Kidney (tissue), 14 donors: ENCODE results near the gene KLF13. TPM values are rescaled to one million over a fixed set of nuclear protein-coding genes. Genes with fewer than 3 reads are reported as not detected.

Source experiments
- DNase-seq, 5 donors: peaks; one replicate each; pipeline ENCODE4 v3.0.0-alpha.2; 2013 to 2020
- FAIRE-seq: peaks from 2 replicates; lab custom pipeline; 2012; peaks lifted over from hg19 to GRCh38; lab: Jason Lieb, UNC
- H3K27ac ChIP-seq, 2 donors: one replicate each; pipeline ENCODE4 v1.7.0; 2013; ENCODE audit warnings: low read depth in 2 of 2, low read length in 2 of 2, inconsistent platforms in 1 of 2
- H3K27me3 ChIP-seq: one replicate; pipeline ENCODE4 v1.7.1; 2013; ENCODE audit warnings: low read length, inconsistent platforms; ENCODE audit not compliant: control insufficient read depth, insufficient read depth
- H3K36me3 ChIP-seq, 3 donors: one replicate each; pipeline versions ENCODE4 v1.7.0 to v1.7.1; 2013; ENCODE audit warnings: low read length in 3 of 3, control low read depth in 1 of 3, inconsistent platforms in 1 of 3; ENCODE audit not compliant: insufficient read depth in 3 of 3, control insufficient read depth in 2 of 3
- H3K4me1 ChIP-seq, 3 donors: one replicate each; pipeline versions ENCODE4 v1.7.0 to v1.7.1; 2013; ENCODE audit warnings: low read length in 3 of 3, inconsistent platforms in 1 of 3, low read depth in 1 of 3; ENCODE audit not compliant: control insufficient read depth in 2 of 3, insufficient read depth in 2 of 3
- H3K4me3 ChIP-seq, 3 donors: one replicate each; pipeline versions ENCODE4 v1.7.0 to v1.8.1; 2013; ENCODE audit warnings: low read length in 3 of 3, control low read depth in 1 of 3, inconsistent platforms in 1 of 3
- H3K9ac ChIP-seq, 3 donors: one replicate each; pipeline versions ENCODE4 v1.7.0 to v1.7.1; 2013; ENCODE audit warnings: low read length in 3 of 3, control low read depth in 1 of 3, inconsistent platforms in 1 of 3
- H3K9me3 ChIP-seq, 3 donors: one replicate each; pipeline versions ENCODE4 v1.7.0 to v1.7.1; 2013; ENCODE audit warnings: low read length in 3 of 3, control low read depth in 1 of 3, inconsistent platforms in 1 of 3; ENCODE audit not compliant: control insufficient read depth in 2 of 3, insufficient read depth in 1 of 3
- intact Hi-C: fragments of 100-400 bp; cut with DNase I; formaldehyde crosslinking; loops from one replicate; pipeline ENCODE4 v1.11.1; 2022
- polyA plus RNA-seq: library from polyadenylated mRNA; stranded (reverse); fragments of 350-450 nt; fragmentation: Illumina TruSeq; extraction: RNeasy Lipid Tissue Mini Kit (QIAGEN cat#74804); gene quantifications from one replicate; pipeline ENCODE4 v1.2.3, GENCODE V29; 2014; ENCODE audit warnings: low read depth, low replicate concordance; ENCODE audit not compliant: insufficient read depth
- total RNA-seq: library from RNA; stranded (reverse); fragmentation: NEBNext Ultra II Directional; extraction: Animal tissue kit (Norgen Biotek cat#: 25700); gene quantifications from one replicate; pipeline ENCODE4 v1.2.1, GENCODE V29; 2021
- TF ChIP-seq, protein P1 (sequence below): IDR thresholded peaks from 3 replicates; pipeline ENCODE4 v1.5.1; 2012; ENCODE audit warnings: mild to moderate bottlenecking, moderate library complexity, borderline replicate concordance; ENCODE audit not compliant: insufficient read depth; ENCODE audit errors: extremely low read depth
- donor health status: control.
- donor health status: control.
- donor health status: control.
- donor health status: control.
- donor health status: control.
- donor health status: DM: yes; HTN: yes; CAD: no.
- donor health status: Normal renal cell carcinoma (clear cell type).

Gene KLF13
- total and polyA plus RNA-seq, 2 donors from 2014 or later: 55.5 to 123 TPM

DNA sequence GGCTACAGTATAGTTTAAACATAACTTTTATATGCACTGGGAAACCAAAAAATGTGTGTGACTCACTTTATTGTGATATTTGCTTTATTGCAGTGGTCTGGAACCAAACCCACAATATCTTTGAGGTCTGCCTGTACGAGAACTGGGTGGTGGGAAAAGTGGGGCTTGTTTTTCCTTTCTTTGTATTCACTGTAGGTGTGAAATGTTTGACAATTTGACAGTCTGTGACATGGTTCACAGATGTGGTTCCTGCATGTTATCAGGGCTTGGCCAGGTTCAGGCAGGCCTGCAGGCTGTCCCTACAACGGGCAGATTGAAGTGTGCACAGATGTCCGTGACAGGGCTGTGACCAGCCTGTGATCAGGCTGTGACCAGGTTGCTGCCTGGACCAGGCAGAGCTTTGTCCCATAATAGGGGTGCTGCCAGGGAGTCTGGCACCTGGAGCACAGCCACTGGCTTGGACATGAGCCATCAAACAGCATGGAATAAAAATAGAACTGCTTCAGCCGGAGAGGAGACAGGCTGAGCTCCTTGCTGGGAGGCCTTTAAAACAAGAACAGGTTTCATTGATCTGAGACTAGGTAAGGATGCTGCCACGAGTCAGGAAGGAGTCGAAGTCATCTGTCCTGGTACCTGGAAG, 61.0 kb downstream of the KLF13 start:
- no peak overlapping the region for H3K9ac ChIP-seq
- H3K36me3 ChIP-seq: no peaks in the 10 kb centered on the region
- intact Hi-C loops: no loop called here
- H3K4me3 ChIP-seq: no peak overlapping the region
- H3K27ac ChIP-seq: peak overlapping the region in 1 of 2 donors; percentile 48
- peak in 1 of 5 donors; percentile 63 for DNase-seq
- H3K27me3 ChIP-seq: no peaks in the 10 kb centered on the region
- no peak for FAIRE-seq
- TF ChIP-seq, protein P1, sequence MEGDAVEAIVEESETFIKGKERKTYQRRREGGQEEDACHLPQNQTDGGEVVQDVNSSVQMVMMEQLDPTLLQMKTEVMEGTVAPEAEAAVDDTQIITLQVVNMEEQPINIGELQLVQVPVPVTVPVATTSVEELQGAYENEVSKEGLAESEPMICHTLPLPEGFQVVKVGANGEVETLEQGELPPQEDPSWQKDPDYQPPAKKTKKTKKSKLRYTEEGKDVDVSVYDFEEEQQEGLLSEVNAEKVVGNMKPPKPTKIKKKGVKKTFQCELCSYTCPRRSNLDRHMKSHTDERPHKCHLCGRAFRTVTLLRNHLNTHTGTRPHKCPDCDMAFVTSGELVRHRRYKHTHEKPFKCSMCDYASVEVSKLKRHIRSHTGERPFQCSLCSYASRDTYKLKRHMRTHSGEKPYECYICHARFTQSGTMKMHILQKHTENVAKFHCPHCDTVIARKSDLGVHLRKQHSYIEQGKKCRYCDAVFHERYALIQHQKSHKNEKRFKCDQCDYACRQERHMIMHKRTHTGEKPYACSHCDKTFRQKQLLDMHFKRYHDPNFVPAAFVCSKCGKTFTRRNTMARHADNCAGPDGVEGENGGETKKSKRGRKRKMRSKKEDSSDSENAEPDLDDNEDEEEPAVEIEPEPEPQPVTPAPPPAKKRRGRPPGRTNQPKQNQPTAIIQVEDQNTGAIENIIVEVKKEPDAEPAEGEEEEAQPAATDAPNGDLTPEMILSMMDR: no peak
- H3K9me3 ChIP-seq: no peaks in the 10 kb centered on the region
- H3K4me1 ChIP-seq: peaks cover 0 to 11% (median 8%) of the 10 kb centered on the region in 3 donors

DNA sequence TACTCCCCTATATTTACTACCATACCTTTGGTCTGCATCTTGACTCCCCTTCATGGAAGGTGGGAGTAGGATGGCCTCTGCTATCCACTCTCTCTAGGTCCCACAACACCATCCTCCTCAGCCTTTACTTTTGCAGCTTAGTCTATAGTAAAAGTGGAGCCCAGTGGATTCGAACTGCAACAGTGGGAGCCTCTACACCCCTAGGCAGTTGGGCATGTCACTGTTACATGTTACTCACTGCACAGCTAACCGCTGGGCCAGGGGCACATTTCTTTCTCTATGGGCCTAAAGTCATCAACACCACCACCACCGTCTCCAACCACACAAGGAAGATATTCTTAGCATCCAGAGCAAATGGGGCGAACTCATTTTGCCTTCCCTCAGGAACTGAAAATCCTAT, 62.9 kb downstream of the KLF13 start:
- H3K4me3 ChIP-seq: no peak overlapping the region
- DNase-seq (no peak), FAIRE-seq (no peak)
- TF ChIP-seq, protein P1: no peak
- intact Hi-C loops: no loop called here
- H3K27me3 ChIP-seq: no peaks in the 10 kb centered on the region
- H3K27ac ChIP-seq: no peak overlapping the region
- H3K36me3 ChIP-seq: no peaks in the 10 kb centered on the region
- no peaks in the 10 kb centered on the region for H3K9me3 ChIP-seq
- no peak overlapping the region for H3K9ac ChIP-seq
- peaks cover 0 to 4% (median 0%) of the 10 kb centered on the region in 3 donors for H3K4me1 ChIP-seq

DNA sequence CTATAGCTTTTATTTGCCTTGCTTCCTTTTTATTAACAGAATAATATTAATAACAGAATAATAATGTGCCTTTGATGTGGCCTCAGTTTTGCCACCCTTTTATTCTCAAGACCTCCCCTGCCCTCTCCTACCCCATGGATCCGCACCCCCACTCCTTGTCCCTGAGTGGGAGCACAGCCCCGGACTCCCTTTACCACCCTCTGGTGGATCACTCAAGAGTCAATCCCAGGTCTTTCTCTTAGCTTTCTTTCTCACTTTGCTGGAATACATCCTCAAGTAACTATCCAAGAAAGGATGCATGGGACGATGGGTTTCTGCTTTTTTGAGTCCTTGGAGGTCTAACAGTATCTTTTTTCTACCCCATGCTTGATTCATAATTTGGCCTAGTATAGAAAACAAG, 63.4 kb downstream of the KLF13 start:
- Histone ChIP-seq H3K4me3 (no peak overlapping the region), H3K27me3 (no peaks in the 10 kb centered on the region), H3K9me3 (no peaks in the 10 kb centered on the region), H3K4me1 (peaks cover 0 to 4% (median 0%) of the 10 kb centered on the region in 3 donors), H3K27ac (no peak overlapping the region), H3K36me3 (no peaks in the 10 kb centered on the region), H3K9ac (no peak overlapping the region)
- TF ChIP-seq, protein P1: no peak
- DNase-seq (no peak), FAIRE-seq (no peak)
- intact Hi-C loops: no loop called here
